Lower leg skin (tissue), 4 donors: ENCODE measurements around the gene LNP1. TPM values are rescaled to one million over a fixed set of nuclear protein-coding genes. Genes with fewer than 3 reads are reported as not detected.
"Not testable (repeated sequence)": the region's sequence is repeated elsewhere in the genome, so short reads cannot be mapped to it uniquely, and the experiment has no call there.

Experiments
- DNase-seq, 2 donors: peaks; one replicate each; pipeline ENCODE4 v3.0.0-alpha.2; 2019; ENCODE audit warnings: low spot score in 2 of 2
- H3K4me3 ChIP-seq: fragments of 200-600 bp; sonication (generic); 2 replicates; pipeline ENCODE4 v1.5.1; 2017; ENCODE audit warnings: mild to moderate bottlenecking, low read depth; ENCODE audit not compliant: poor library complexity, severe bottlenecking
- CTCF ChIP-seq, 3 donors: fragments of 450-650 bp; IDR thresholded peaks; one replicate each; pipeline ENCODE4 v1.5.1; 2016; ENCODE audit warnings: antibody characterized with exemption in 3 of 3, mild to moderate bottlenecking in 3 of 3, moderate library complexity in 2 of 3
- POLR2A ChIP-seq, 2 donors: fragments of 450-650 bp; IDR thresholded peaks; one replicate each; pipeline ENCODE4 v1.6.1; 2016 to 2017; ENCODE audit warnings: antibody characterized with exemption in 2 of 2, mild to moderate bottlenecking in 1 of 2, moderate library complexity in 1 of 2
- WGBS, 2 donors: methylation state at CpG; one replicate each; pipeline ENCODE4 v1.1.5; 2018; 5-methylcytosine and 5-hydroxymethylcytosine counted together
- intact Hi-C: fragments of 100-400 bp; cut with DNase I; formaldehyde crosslinking; loops from one replicate; pipeline ENCODE4 v1.15.0; 2023; ENCODE audit warnings: low total_unique reads
- total RNA-seq, 4 donors: library from RNA; depleted of rRNA; stranded (reverse); fragments of >200 nt; gene quantifications; one replicate each; pipeline ENCODE4 v1.1.0, GENCODE V29; 2016

Gene LNP1
- total RNA-seq, 4 donors from 2014 or later, result 0.19 to 1.7 (median 0.85) TPM

GRCh38 chr3:100438623-100438974 is 37.3 kb downstream of the LNP1 start:
- no peak for DNase-seq
- TF ChIP-seq CTCF (IDR thresholded peaks at IDR 0.05), result no peak
- TF ChIP-seq POLR2A (IDR thresholded peaks at IDR 0.05), result no peak
- 93 to 96% methylated on average over 2 of the region's 2 CpGs for WGBS, 2 donors
- intact Hi-C loops, result no loop called here
- H3K4me3 ChIP-seq, result no peak overlapping the region

- no peak overlapping the region for H3K4me3 ChIP-seq
- 83 to 88% methylated on average over 3 of the region's 3 CpGs for WGBS, 2 donors
- TF ChIP-seq CTCF (IDR thresholded peaks at IDR 0.05) (no peak), POLR2A (IDR thresholded peaks at IDR 0.05) (no peak)
- intact Hi-C loops, result no loop called here
- DNase-seq, result no peak
Measured at GRCh38 chr3:100440895-100441294, 39.6 kb downstream of the LNP1 start.

GRCh38 chr3:100443690-100444089 is 42.4 kb downstream of the LNP1 start:
- intact Hi-C loops, result no loop called here
- no peak for TF ChIP-seq POLR2A (IDR thresholded peaks at IDR 0.05)
- TF ChIP-seq CTCF (IDR thresholded peaks at IDR 0.05), result no peak
- no peak overlapping the region for H3K4me3 ChIP-seq
- no peak for DNase-seq

- WGBS, 2 donors, result 97 to 98% methylated on average over 3 of the region's 3 CpGs
- intact Hi-C loops, H3K4me3 ChIP-seq, DNase-seq: not testable (repeated sequence)
Measured at GRCh38 chr3:100447067-100447466, 45.7 kb downstream of the LNP1 start.

- no peak for TF ChIP-seq POLR2A (IDR thresholded peaks at IDR 0.05)
- TF ChIP-seq CTCF (IDR thresholded peaks at IDR 0.05), result no peak
- 84 to 86% methylated on average over 1 of the region's 1 CpG for WGBS, 2 donors
- no peak for DNase-seq
- H3K4me3 ChIP-seq, result no peak overlapping the region
- intact Hi-C loops, result no loop called here
Measured at GRCh38 chr3:100448079-100448478, 46.7 kb downstream of the LNP1 start.

- intact Hi-C loops, result no loop called here
- 49 to 59% methylated on average over 2 of the region's 2 CpGs for WGBS, 2 donors
- DNase-seq, result no peak
Measured at GRCh38 chr3:100449214-100449613, 47.9 kb downstream of the LNP1 start.

More at GRCh38 chr3:100449214-100449613, 47.9 kb downstream of the LNP1 start:
- H3K4me3 ChIP-seq, result no peak overlapping the region
- TF ChIP-seq POLR2A (IDR thresholded peaks at IDR 0.05), result no peak
- no peak for TF ChIP-seq CTCF (IDR thresholded peaks at IDR 0.05)
